GM23338 (cell line): ENCODE data around the gene ROBO1. TPM values are rescaled to one million over a fixed set of nuclear protein-coding genes. Genes with fewer than 3 reads are reported as not detected.

Experiments used
- ATAC-seq: fragments of 200-7000 bp; cut with Tn5 transposase; 3 replicates; pipeline ENCODE4 v1.9.1; 2020
- DNase-seq: peaks from one replicate; pipeline ENCODE4 v3.0.0-alpha.2; 2015; ENCODE audit warnings: low spot score
- H2AFZ ChIP-seq: fragments of 200-600 bp; sonication (generic); 2 replicates; pipeline ENCODE4 v1.8.0; 2016; ENCODE audit warnings: antibody characterized with exemption, mild to moderate bottlenecking, moderate library complexity
- H3F3A ChIP-seq: fragments of 200-600 bp; sonication (generic); replicated peaks from 2 replicates; pipeline ENCODE4 v1.8.0; 2017; ENCODE audit warnings: antibody characterized with exemption, mixed run types, low read depth
- H3K27ac ChIP-seq: fragments of 200-600 bp; sonication (generic); 2 replicates; pipeline ENCODE4 v1.6.1; 2016; ENCODE audit warnings: low read depth
- H3K27me3 ChIP-seq: fragments of 200-600 bp; sonication (generic); 2 replicates; pipeline ENCODE4 v1.8.0; 2016; ENCODE audit warnings: mild to moderate bottlenecking, mixed run types, moderate library complexity; ENCODE audit not compliant: insufficient read depth
- H3K36me3 ChIP-seq: fragments of 200-600 bp; sonication (generic); 2 replicates; pipeline ENCODE4 v1.8.0; 2016; ENCODE audit warnings: mild to moderate bottlenecking; ENCODE audit not compliant: insufficient read depth
- H3K4me1 ChIP-seq: fragments of 200-600 bp; sonication (generic); 2 replicates; pipeline ENCODE4 v1.8.0; 2016; ENCODE audit warnings: mild to moderate bottlenecking, moderate library complexity; ENCODE audit not compliant: insufficient read depth
- H3K4me2 ChIP-seq: fragments of 200-600 bp; sonication (generic); 2 replicates; pipeline ENCODE4 v1.7.1; 2017; ENCODE audit warnings: mixed run types
- H3K4me3 ChIP-seq: fragments of 200-600 bp; sonication (generic); 2 replicates; pipeline ENCODE4 v1.6.1; 2016; ENCODE audit warnings: mixed run types
- H3K79me2 ChIP-seq: fragments of 200-600 bp; sonication (generic); replicated peaks from 2 replicates; pipeline ENCODE4 v1.8.0; 2017; ENCODE audit warnings: mild to moderate bottlenecking; ENCODE audit not compliant: insufficient read depth
- H3K9me2 ChIP-seq: fragments of 200-600 bp; sonication (generic); 2 replicates; pipeline ENCODE4 v1.8.0; 2017; ENCODE audit not compliant: insufficient read depth
- H4K20me1 ChIP-seq: fragments of 200-600 bp; sonication (generic); replicated peaks from 2 replicates; pipeline ENCODE4 v1.8.0; 2017; ENCODE audit warnings: mild to moderate bottlenecking; ENCODE audit not compliant: insufficient read depth
- H3K27ac Mint-ChIP-seq: 2 replicates; pipeline ENCODE4 v1.8.0; 2020; ENCODE audit warnings: inconsistent platforms, mild to moderate bottlenecking, moderate library complexity, mixed read lengths
- H3K27me3 Mint-ChIP-seq: 3 replicates; pipeline ENCODE4 v1.8.0; 2022; ENCODE audit warnings: low read depth, mild to moderate bottlenecking, moderate library complexity, mixed read lengths, inconsistent platforms; ENCODE audit not compliant: insufficient read depth, poor library complexity
- H3K36me3 Mint-ChIP-seq: 3 replicates; pipeline ENCODE4 v1.8.0; 2021; ENCODE audit warnings: low read depth, mild to moderate bottlenecking, inconsistent platforms, moderate library complexity, mixed read lengths
- H3K4me1 Mint-ChIP-seq: 3 replicates; pipeline ENCODE4 v1.8.0; 2020; ENCODE audit warnings: mild to moderate bottlenecking, inconsistent platforms, mixed read lengths
- H3K4me3 Mint-ChIP-seq: 3 replicates; pipeline ENCODE4 v1.8.0; 2021; ENCODE audit warnings: moderate library complexity, mild to moderate bottlenecking, inconsistent platforms, mixed read lengths
- H3K9me3 Mint-ChIP-seq: 3 replicates; pipeline ENCODE4 v1.8.0; 2020; ENCODE audit warnings: moderate library complexity, mild to moderate bottlenecking, inconsistent platforms, mixed read lengths
- CREB1 ChIP-seq: fragments of 250-450 bp; sonication (Bioruptor Pico); IDR thresholded peaks from 2 replicates; pipeline ENCODE4 v1.5.0; 2020; ENCODE audit warnings: low read depth, mild to moderate bottlenecking, moderate library complexity
- ETS1 ChIP-seq: IDR thresholded peaks from 2 replicates; pipeline ENCODE4 v1.6.1; 2016; ENCODE audit warnings: antibody characterized with exemption
- EZH2phosphoT487 ChIP-seq: fragments of 200-600 bp; sonication (generic); IDR thresholded peaks from one replicate; pipeline ENCODE4 v1.8.1; 2018; ENCODE audit warnings: antibody characterized with exemption; ENCODE audit not compliant: unreplicated experiment
- JUNB ChIP-seq: IDR thresholded peaks from one replicate; pipeline ENCODE4 v1.6.1; 2016; ENCODE audit warnings: antibody characterized with exemption; ENCODE audit not compliant: unreplicated experiment
- NANOG ChIP-seq: IDR thresholded peaks from 2 replicates; pipeline ENCODE4 v1.6.1; 2016; ENCODE audit warnings: antibody characterized with exemption, borderline replicate concordance
- POLR2AphosphoS5 ChIP-seq: IDR thresholded peaks from 2 replicates; pipeline ENCODE4 v1.6.1; 2016; ENCODE audit warnings: antibody characterized with exemption, low read depth
- STAT1 ChIP-seq: IDR thresholded peaks from one replicate; pipeline ENCODE4 v1.6.1; 2016; ENCODE audit warnings: antibody characterized with exemption; ENCODE audit not compliant: unreplicated experiment
- ZNF331 ChIP-seq: fragments of 250-450 bp; sonication (Bioruptor Pico); IDR thresholded peaks from 2 replicates; pipeline ENCODE4 v1.5.0; 2020; ENCODE audit warnings: low read depth, mild to moderate bottlenecking, moderate library complexity
- polyA plus RNA-seq: library from polyadenylated mRNA; unstranded; fragments of >200 nt; fragmentation: Nextera tagmentation; extraction: Ambion mirVana; gene quantifications from 2 replicates; pipeline ENCODE4 v1.2.1, GENCODE V29; 2016
- total RNA-seq: library from RNA; depleted of rRNA; stranded (reverse); fragments of >200 nt; shearing (Covaris generic); gene quantifications from 2 replicates; pipeline ENCODE4 v1.2.3, GENCODE V29; 2014
- TF ChIP-seq, protein P1 (sequence below): fragments of 250-450 bp; sonication (Bioruptor Pico); IDR thresholded peaks from 2 replicates; pipeline ENCODE4 v1.5.0; 2020; ENCODE audit warnings: mild to moderate bottlenecking, moderate library complexity

The ROBO1 gene
- total and polyA plus RNA-seq, 2 experiments from 2014 or later = 19.2 to 78.3 TPM

- no peaks in the 10 kb centered on the region for H3F3A ChIP-seq
- H4K20me1 ChIP-seq = no peaks in the 10 kb centered on the region
- no peak overlapping the region for H3K4me2 ChIP-seq
- H3K27ac Mint-ChIP-seq = no peak overlapping the region
- H3K27me3 ChIP-seq = no peaks in the 10 kb centered on the region
- no peaks in the 10 kb centered on the region for H3K9me3 Mint-ChIP-seq
- H3K4me3 Mint-ChIP-seq = no peak overlapping the region
- H3K9me2 ChIP-seq = no peaks in the 10 kb centered on the region
- no peaks in the 10 kb centered on the region for H3K36me3 Mint-ChIP-seq
- H3K4me1 Mint-ChIP-seq = no peaks in the 10 kb centered on the region; the same call in 2 of the 3 replicates
- no peak overlapping the region for H3K4me3 ChIP-seq
- no peaks in the 10 kb centered on the region for H3K4me1 ChIP-seq
- no peak for DNase-seq
- no peak for ATAC-seq
- H3K36me3 ChIP-seq = no peaks in the 10 kb centered on the region
- peaks cover 2% of the 10 kb centered on the region for H3K27me3 Mint-ChIP-seq
- H3K79me2 ChIP-seq = no peaks in the 10 kb centered on the region
- H3K27ac ChIP-seq = no peak overlapping the region
- no peak overlapping the region for H2AFZ ChIP-seq
- TF ChIP-seq STAT1 (no peak), ZNF331 (CRISPR knock-in tag) (no peak), CREB1 (no peak), POLR2AphosphoS5 (no peak), EZH2phosphoT487 (no peak)
Observed at GRCh38 chr3:78706906-78707523, 1060.8 kb downstream of the ROBO1 start.

GRCh38 chr3:78703944-78704343 lies 1063.9 kb downstream of the ROBO1 start:
- Histone ChIP-seq H3K27me3 (no peaks in the 10 kb centered on the region), H3K9me2 (no peaks in the 10 kb centered on the region), H3K4me1 (no peaks in the 10 kb centered on the region), H3K27ac (no peak overlapping the region), H3K4me2 (no peak overlapping the region), H3K4me3 (no peak overlapping the region), H4K20me1 (no peaks in the 10 kb centered on the region), H3F3A (no peaks in the 10 kb centered on the region), H2AFZ (no peak overlapping the region), H3K36me3 (no peaks in the 10 kb centered on the region), H3K79me2 (no peaks in the 10 kb centered on the region)
- DNase-seq (no peak), ATAC-seq (no peak)
- H3K27me3 Mint-ChIP-seq = no peaks in the 10 kb centered on the region
- no peaks in the 10 kb centered on the region; the same call in 2 of the 3 replicates for H3K36me3 Mint-ChIP-seq
- H3K27ac Mint-ChIP-seq = peak overlapping the region; percentile 51; the same call in 1 of the 2 replicates
- TF ChIP-seq STAT1 (no peak), ZNF331 (CRISPR knock-in tag) (no peak), JUNB (no peak), ETS1 (no peak), NANOG (no peak), CREB1 (no peak), EZH2phosphoT487 (no peak)
- TF ChIP-seq, protein P1, sequence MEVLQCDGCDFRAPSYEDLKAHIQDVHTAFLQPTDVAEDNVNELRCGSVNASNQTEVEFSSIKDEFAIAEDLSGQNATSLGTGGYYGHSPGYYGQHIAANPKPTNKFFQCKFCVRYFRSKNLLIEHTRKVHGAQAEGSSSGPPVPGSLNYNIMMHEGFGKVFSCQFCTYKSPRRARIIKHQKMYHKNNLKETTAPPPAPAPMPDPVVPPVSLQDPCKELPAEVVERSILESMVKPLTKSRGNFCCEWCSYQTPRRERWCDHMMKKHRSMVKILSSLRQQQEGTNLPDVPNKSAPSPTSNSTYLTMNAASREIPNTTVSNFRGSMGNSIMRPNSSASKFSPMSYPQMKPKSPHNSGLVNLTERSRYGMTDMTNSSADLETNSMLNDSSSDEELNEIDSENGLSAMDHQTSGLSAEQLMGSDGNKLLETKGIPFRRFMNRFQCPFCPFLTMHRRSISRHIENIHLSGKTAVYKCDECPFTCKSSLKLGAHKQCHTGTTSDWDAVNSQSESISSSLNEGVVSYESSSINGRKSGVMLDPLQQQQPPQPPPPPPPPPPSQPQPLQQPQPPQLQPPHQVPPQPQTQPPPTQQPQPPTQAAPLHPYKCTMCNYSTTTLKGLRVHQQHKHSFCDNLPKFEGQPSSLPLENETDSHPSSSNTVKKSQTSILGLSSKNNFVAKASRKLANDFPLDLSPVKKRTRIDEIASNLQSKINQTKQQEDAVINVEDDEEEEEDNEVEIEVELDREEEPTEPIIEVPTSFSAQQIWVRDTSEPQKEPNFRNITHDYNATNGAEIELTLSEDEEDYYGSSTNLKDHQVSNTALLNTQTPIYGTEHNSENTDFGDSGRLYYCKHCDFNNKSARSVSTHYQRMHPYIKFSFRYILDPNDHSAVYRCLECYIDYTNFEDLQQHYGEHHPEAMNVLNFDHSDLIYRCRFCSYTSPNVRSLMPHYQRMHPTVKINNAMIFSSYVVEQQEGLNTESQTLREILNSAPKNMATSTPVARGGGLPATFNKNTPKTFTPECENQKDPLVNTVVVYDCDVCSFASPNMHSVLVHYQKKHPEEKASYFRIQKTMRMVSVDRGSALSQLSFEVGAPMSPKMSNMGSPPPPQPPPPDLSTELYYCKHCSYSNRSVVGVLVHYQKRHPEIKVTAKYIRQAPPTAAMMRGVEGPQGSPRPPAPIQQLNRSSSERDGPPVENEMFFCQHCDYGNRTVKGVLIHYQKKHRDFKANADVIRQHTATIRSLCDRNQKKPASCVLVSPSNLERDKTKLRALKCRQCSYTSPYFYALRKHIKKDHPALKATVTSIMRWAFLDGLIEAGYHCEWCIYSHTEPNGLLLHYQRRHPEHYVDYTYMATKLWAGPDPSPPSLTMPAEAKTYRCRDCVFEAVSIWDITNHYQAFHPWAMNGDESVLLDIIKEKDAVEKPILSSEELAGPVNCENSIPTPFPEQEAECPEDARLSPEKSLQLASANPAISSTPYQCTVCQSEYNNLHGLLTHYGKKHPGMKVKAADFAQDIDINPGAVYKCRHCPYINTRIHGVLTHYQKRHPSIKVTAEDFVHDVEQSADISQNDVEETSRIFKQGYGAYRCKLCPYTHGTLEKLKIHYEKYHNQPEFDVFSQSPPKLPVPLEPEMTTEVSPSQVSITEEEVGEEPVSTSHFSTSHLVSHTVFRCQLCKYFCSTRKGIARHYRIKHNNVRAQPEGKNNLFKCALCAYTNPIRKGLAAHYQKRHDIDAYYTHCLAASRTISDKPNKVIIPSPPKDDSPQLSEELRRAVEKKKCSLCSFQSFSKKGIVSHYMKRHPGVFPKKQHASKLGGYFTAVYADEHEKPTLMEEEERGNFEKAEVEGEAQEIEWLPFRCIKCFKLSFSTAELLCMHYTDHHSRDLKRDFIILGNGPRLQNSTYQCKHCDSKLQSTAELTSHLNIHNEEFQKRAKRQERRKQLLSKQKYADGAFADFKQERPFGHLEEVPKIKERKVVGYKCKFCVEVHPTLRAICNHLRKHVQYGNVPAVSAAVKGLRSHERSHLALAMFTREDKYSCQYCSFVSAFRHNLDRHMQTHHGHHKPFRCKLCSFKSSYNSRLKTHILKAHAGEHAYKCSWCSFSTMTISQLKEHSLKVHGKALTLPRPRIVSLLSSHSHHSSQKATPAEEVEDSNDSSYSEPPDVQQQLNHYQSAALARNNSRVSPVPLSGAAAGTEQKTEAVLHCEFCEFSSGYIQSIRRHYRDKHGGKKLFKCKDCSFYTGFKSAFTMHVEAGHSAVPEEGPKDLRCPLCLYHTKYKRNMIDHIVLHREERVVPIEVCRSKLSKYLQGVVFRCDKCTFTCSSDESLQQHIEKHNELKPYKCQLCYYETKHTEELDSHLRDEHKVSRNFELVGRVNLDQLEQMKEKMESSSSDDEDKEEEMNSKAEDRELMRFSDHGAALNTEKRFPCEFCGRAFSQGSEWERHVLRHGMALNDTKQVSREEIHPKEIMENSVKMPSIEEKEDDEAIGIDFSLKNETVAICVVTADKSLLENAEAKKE (CRISPR knock-in tag) = no peak
- H3K4me1 Mint-ChIP-seq = no peaks in the 10 kb centered on the region; the same call in 2 of the 3 replicates
- H3K9me3 Mint-ChIP-seq = no peaks in the 10 kb centered on the region
- H3K4me3 Mint-ChIP-seq = no peak overlapping the region
